HepG2 (cell line): ENCODE measurements around the gene SEPTIN5. TPM values are rescaled to one million over a fixed set of nuclear protein-coding genes. Genes with fewer than 3 reads are reported as not detected.

Experiments
- ATAC-seq: fragments of 200-7000 bp; cut with Tn5 transposase; 3 replicates; pipeline ENCODE4 v1.9.1; 2020; ENCODE audit warnings: mild to moderate bottlenecking, moderate library complexity
- BruUV-seq: library from RNA; stranded (reverse); fragments of 400-500 nt; replicated peaks from 2 replicates; lab custom pipeline; 2021; lab: Mats Ljungman, UMichigan
- CTCF ChIA-PET: fragments of 300-600 bp; formaldehyde crosslinking; extraction: SDS; loops from one replicate; lab custom pipeline; 2021; ENCODE audit warnings: low total read pairs, inconsistent platforms, low intra/inter-chr PET ratio; lab: Yijun Ruan, JAX
- POLR2A ChIA-PET: fragments of 350-600 bp; sonication (Branson Sonifier 250); formaldehyde crosslinking; loops from one replicate; lab custom pipeline; 2020; ENCODE audit warnings: antibody characterized with exemption, inconsistent platforms; lab: Yijun Ruan, JAX
- DNase-seq: peaks from one replicate; pipeline ENCODE4 v3.0.0-alpha.2; 2015; ENCODE audit warnings: low spot score
- FAIRE-seq: peaks from 3 replicates; lab custom pipeline; 2011; peaks lifted over from hg19 to GRCh38; lab: Jason Lieb, UNC
- H2AFZ ChIP-seq: one replicate; pipeline ENCODE4 v1.6.1; 2011; ENCODE audit warnings: low read length, inconsistent platforms
- H3K27ac ChIP-seq: fragments of 300-600 bp; 3 replicates; pipeline ENCODE4 v1.8.0; 2011; ENCODE audit warnings: mixed run types, mild to moderate bottlenecking, mixed read lengths, low read length, inconsistent platforms; ENCODE audit not compliant: insufficient read depth; ENCODE audit errors: extremely low read length
- H3K27me3 ChIP-seq, 2 experiments: fragments of 200-600 bp in 1 of 2; 2 replicates in 1 of 2; 3 replicates in 1 of 2; pipeline versions ENCODE4 v1.6.0 to v1.8.0; 2011; ENCODE audit warnings: low read length in 2 of 2, mild to moderate bottlenecking in 2 of 2, moderate library complexity in 2 of 2, inconsistent platforms in 1 of 2; ENCODE audit not compliant: insufficient read depth in 2 of 2, control insufficient read depth in 1 of 2
- H3K36me3 ChIP-seq, 2 experiments: fragments of 200-600 bp in 1 of 2; replicated peaks in 1 of 2; 2 replicates in 1 of 2; 3 replicates in 1 of 2; pipeline versions ENCODE4 v1.5.1 to v1.8.0; 2011; ENCODE audit warnings: low read length in 2 of 2, inconsistent platforms in 1 of 2; ENCODE audit not compliant: insufficient read depth in 2 of 2, control insufficient read depth in 1 of 2
- H3K4me1 ChIP-seq: 2 replicates; pipeline ENCODE4 v1.5.1; 2012; ENCODE audit warnings: low read length, inconsistent platforms; ENCODE audit not compliant: insufficient read depth
- H3K4me2 ChIP-seq: 2 replicates; pipeline ENCODE4 v1.6.0; 2011; ENCODE audit warnings: low read depth, low read length, inconsistent platforms
- H3K4me3 ChIP-seq, 3 experiments: fragments of 200-600 bp in 1 of 3; sonication (generic), shearing (Covaris generic) in 1 of 3; replicated peaks in 1 of 3; 2 replicates each; pipeline ENCODE4 v1.5.1; 2011 to 2016; ENCODE audit warnings: low read length in 3 of 3, inconsistent platforms in 2 of 3, low read depth in 2 of 3, mild to moderate bottlenecking in 2 of 3, control low read depth in 1 of 3, mixed read lengths in 1 of 3; ENCODE audit not compliant: insufficient read depth in 1 of 3
- H3K79me2 ChIP-seq: one replicate; pipeline ENCODE4 v1.6.1; 2011; ENCODE audit warnings: low read length, inconsistent platforms; ENCODE audit not compliant: insufficient read depth
- H3K9ac ChIP-seq: 2 replicates; pipeline ENCODE4 v1.6.0; 2011; ENCODE audit warnings: mild to moderate bottlenecking, low read depth, low read length, inconsistent platforms; ENCODE audit not compliant: insufficient read depth
- H3K9me3 ChIP-seq: 2 replicates; pipeline ENCODE4 v1.5.1; 2012; ENCODE audit warnings: mild to moderate bottlenecking, low read length
- H4K20me1 ChIP-seq: 2 replicates; pipeline ENCODE4 v1.6.0; 2011; ENCODE audit warnings: inconsistent platforms, mild to moderate bottlenecking, low read length, moderate library complexity; ENCODE audit not compliant: insufficient read depth
- HOMEZ ChIP-seq: IDR thresholded peaks from 2 replicates; pipeline ENCODE4 v1.6.1; 2016; ENCODE audit warnings: low read depth
- JARID2 ChIP-seq: sonication (generic); formaldehyde crosslinking; IDR thresholded peaks from 2 replicates; pipeline ENCODE4 v1.8.1; 2023; ENCODE audit warnings: missing genetic modification reagents, inconsistent platforms; ENCODE audit not compliant: insufficient replicate concordance
- MAFG ChIP-seq: sonication (generic); formaldehyde crosslinking; IDR thresholded peaks from 2 replicates; pipeline ENCODE4 v1.5.1; 2020; ENCODE audit warnings: mild to moderate bottlenecking, missing genetic modification reagents
- NR1H2 ChIP-seq: sonication (generic); formaldehyde crosslinking; IDR thresholded peaks from 2 replicates; pipeline ENCODE4 v1.8.1; 2022; ENCODE audit warnings: low read depth, missing genetic modification reagents, borderline replicate concordance
- PAXIP1 ChIP-seq: sonication (generic); formaldehyde crosslinking; conservative IDR thresholded peaks from 2 replicates; pipeline ENCODE4 v1.4.0; 2020; ENCODE audit warnings: mild to moderate bottlenecking, missing genetic modification reagents, moderate library complexity
- SALL1 ChIP-seq: sonication (generic); formaldehyde crosslinking; IDR thresholded peaks from 2 replicates; pipeline ENCODE4 v1.8.0; 2022; ENCODE audit warnings: mild to moderate bottlenecking, missing genetic modification reagents
- TFE3 ChIP-seq: IDR thresholded peaks from 2 replicates; pipeline ENCODE4 v1.6.1; 2016
- THAP7 ChIP-seq: sonication (generic); formaldehyde crosslinking; IDR thresholded peaks from 2 replicates; pipeline ENCODE4 v1.8.1; 2023; ENCODE audit warnings: mild to moderate bottlenecking, missing genetic modification reagents
- ZBTB25 ChIP-seq: IDR thresholded peaks from 2 replicates; pipeline ENCODE4 v1.6.1; 2018; ENCODE audit warnings: missing genetic modification reagents
- ZC3H4 ChIP-seq: sonication (generic); formaldehyde crosslinking; IDR thresholded peaks from 2 replicates; pipeline ENCODE4 v1.4.0; 2020; ENCODE audit warnings: missing genetic modification reagents, borderline replicate concordance
- ZNF280D ChIP-seq: sonication (generic); formaldehyde crosslinking; IDR thresholded peaks from 2 replicates; pipeline ENCODE4 v1.5.1; 2020; ENCODE audit warnings: mild to moderate bottlenecking, missing genetic modification reagents
- ZNF768 ChIP-seq: sonication (generic); formaldehyde crosslinking; IDR thresholded peaks from 2 replicates; pipeline ENCODE4 v1.4.0; 2020; ENCODE audit warnings: missing genetic modification reagents
- WGBS: methylation state at CpG from one replicate; pipeline ENCODE4 v1.1.6; 2017; ENCODE audit warnings: low lambda C conversion rate; 5-methylcytosine and 5-hydroxymethylcytosine counted together
- in situ Hi-C: cut with HindIII; loops from 2 replicates; pipeline ENCODE4 v1.10.0; 2017; ENCODE audit warnings: low pct_unique_long_range_greater_than_20kb; ENCODE audit not compliant: extremely low pct_ligation_motif_present
- intact Hi-C: fragments of 100-400 bp; cut with micrococcal nuclease; formaldehyde crosslinking; loops from one replicate; pipeline ENCODE4 v1.10.0; 2022; ENCODE audit not compliant: unreplicated experiment
- polyA plus RNA-seq, 8 experiments: library from polyadenylated mRNA; depleted of rRNA in 3 of 8; stranded (reverse) in 7 of 8; unstranded in 1 of 8; fragments of >200 nt; fragmentation: Illumina TruSeq in 4 of 8; extraction: Trizol in 4 of 8; gene quantifications; 2 replicates each; pipeline versions ENCODE4 v1.2.1 to v1.2.3, GENCODE V29; 2011 to 2016; ENCODE audit warnings: low read depth in 4 of 8, missing spikeins in 1 of 8, mixed read lengths in 1 of 8; ENCODE audit not compliant: insufficient read depth in 1 of 8
- total RNA-seq, 5 experiments: library from RNA; depleted of rRNA; stranded (reverse); fragments of >200 nt; fragmentation: Illumina TruSeq; extraction: Trizol; gene quantifications; 2 replicates each; pipeline ENCODE4 v1.2.3, GENCODE V29; 2016; ENCODE audit warnings: low read depth in 1 of 5

Gene SEPTIN5
- total and polyA plus RNA-seq, 2 of the 13 experiments (the other 11 are each of a cell fraction or from before 2014, with no cell fraction given): 0.33 TPM; not detected in 1

- H3K9ac ChIP-seq: no peak overlapping the region
- ATAC-seq: no peak
- intact Hi-C loops (no loop called here), in situ Hi-C loops (no loop called here)
- no peaks in the 10 kb centered on the region for H3K79me2 ChIP-seq
- WGBS: no CpG with 5 or more reads among the region's 4 CpGs
- no peak overlapping the region for H2AFZ ChIP-seq
- no peak overlapping the region for H3K4me3 ChIP-seq
- H3K4me2 ChIP-seq: no peak overlapping the region
- H3K27me3 ChIP-seq: peaks cover 15 to 87% of the 10 kb centered on the region in 2 experiments
- no peaks in the 10 kb centered on the region for H4K20me1 ChIP-seq
- no peak overlapping the region for H3K27ac ChIP-seq
- FAIRE-seq: no peak
- H3K9me3 ChIP-seq: no peaks in the 10 kb centered on the region
- ChIA-PET POLR2A (no interaction called here), CTCF (no interaction called here)
- no peaks in the 10 kb centered on the region for H3K36me3 ChIP-seq
- no peaks in the 10 kb centered on the region for H3K4me1 ChIP-seq
- no TSS peak for BruUV-seq
- DNase-seq: no peak
- TF ChIP-seq THAP7 (no peak), ZNF280D (CRISPR knock-in tag) (no peak), ZNF768 (CRISPR knock-in tag) (no peak), HOMEZ (CRISPR knock-in tag) (no peak), MAFG (CRISPR knock-in tag) (no peak), NR1H2 (CRISPR knock-in tag) (no peak), SALL1 (CRISPR knock-in tag) (no peak), ZBTB25 (no peak), JARID2 (CRISPR knock-in tag) (no peak), TFE3 (CRISPR knock-in tag) (no peak), PAXIP1 (CRISPR knock-in tag) (no peak), ZC3H4 (CRISPR knock-in tag) (no peak)
These were observed 29.3 kb downstream of the SEPTIN5 start for GRCh38 chr22:19743651-19744050.
